T-cell (primary cell): ENCODE data around the gene SLC22A23. TPM values are rescaled to one million over a fixed set of nuclear protein-coding genes. Genes with fewer than 3 reads are reported as not detected.

Experiments
- ATAC-seq, 4 experiments: fragments of 200-7000 bp in 3 of 4; fragments of 150-1000 bp in 1 of 4; cut with Tn5 transposase; replicated peaks in 1 of 4; 1 replicate in 3 of 4; 2 replicates in 1 of 4; pipeline ENCODE4 v1.10.0; 2021; ENCODE audit warnings: moderate library complexity in 3 of 4, mild to moderate bottlenecking in 2 of 4, moderate number of reproducible peaks in 1 of 4
- CTCF ChIA-PET, 2 donors: fragments of 300-600 bp; sonication (Branson Sonifier 250); formaldehyde crosslinking; loops; one replicate each; lab custom pipeline; 2022; ENCODE audit warnings: antibody characterized with exemption in 2 of 2; lab: Charles Lee
- POLR2A ChIA-PET, 2 donors: fragments of 300-600 bp; sonication (Branson Sonifier 250); formaldehyde crosslinking; loops; one replicate each; lab custom pipeline; 2022; ENCODE audit warnings: antibody characterized with exemption in 2 of 2; lab: Charles Lee
- DNase-seq, 35 experiments: peaks; one replicate each; pipeline versions ENCODE4 v3.0.0 to v3.0.0-alpha.2; 2013 to 2023
- H3K27ac ChIP-seq: one replicate; pipeline ENCODE4 v1.5.1; 2013; ENCODE audit warnings: low read length
- H3K27me3 ChIP-seq, 2 experiments: replicated peaks in 1 of 2; 1 replicate in 1 of 2; 2 replicates in 1 of 2; pipeline versions ENCODE4 v1.6.1 to v1.7.0; 2013; ENCODE audit warnings: low read length in 1 of 2, mixed read lengths in 1 of 2; ENCODE audit not compliant: control insufficient read depth in 2 of 2, insufficient read depth in 2 of 2; ENCODE audit errors: extremely low read depth in 1 of 2
- H3K36me3 ChIP-seq, 2 donors: 1 replicate in 1 of 2; 2 replicates in 1 of 2; pipeline versions ENCODE4 v1.6.1 to v1.7.0; 2013; ENCODE audit warnings: low read length in 1 of 2; ENCODE audit not compliant: control insufficient read depth in 2 of 2, insufficient read depth in 1 of 2; ENCODE audit errors: extremely low read depth in 1 of 2
- H3K4me1 ChIP-seq, 2 experiments: 1 replicate in 1 of 2; 2 replicates in 1 of 2; pipeline versions ENCODE4 v1.6.1 to v1.7.0; 2013; ENCODE audit warnings: low read length in 2 of 2, mixed read lengths in 1 of 2; ENCODE audit not compliant: insufficient read depth in 2 of 2, control insufficient read depth in 1 of 2; ENCODE audit errors: extremely low read depth in 1 of 2
- H3K4me3 ChIP-seq, 2 donors: 1 replicate in 1 of 2; 2 replicates in 1 of 2; pipeline versions ENCODE4 v1.5.1 to v1.7.0; 2013; ENCODE audit warnings: mild to moderate bottlenecking in 2 of 2, low read length in 1 of 2, moderate library complexity in 1 of 2; ENCODE audit not compliant: control insufficient read depth in 1 of 2; ENCODE audit errors: extremely low read depth in 1 of 2
- H3K9me3 ChIP-seq: 2 replicates; pipeline ENCODE4 v1.7.0; 2013
- H3K27ac Mint-ChIP-seq, 2 donors: one replicate each; pipeline ENCODE4 v1.8.0; 2020 to 2021; ENCODE audit warnings: mild to moderate bottlenecking in 2 of 2, mixed read lengths in 2 of 2
- H3K27me3 Mint-ChIP-seq, 2 donors: one replicate each; pipeline ENCODE4 v1.8.0; 2021 to 2022; ENCODE audit warnings: mixed read lengths in 2 of 2
- H3K36me3 Mint-ChIP-seq: one replicate; pipeline ENCODE4 v1.8.0; 2021; ENCODE audit warnings: mixed read lengths
- H3K4me1 Mint-ChIP-seq, 3 donors: one replicate each; pipeline ENCODE4 v1.8.0; 2020 to 2022; ENCODE audit warnings: mixed read lengths in 3 of 3, mild to moderate bottlenecking in 1 of 3
- H3K4me3 Mint-ChIP-seq, 3 donors: one replicate each; pipeline ENCODE4 v1.8.0; 2020 to 2022; ENCODE audit warnings: mild to moderate bottlenecking in 3 of 3, mixed read lengths in 3 of 3, moderate library complexity in 3 of 3
- H3K9me3 Mint-ChIP-seq, 3 donors: one replicate each; pipeline ENCODE4 v1.8.0; 2020 to 2022; ENCODE audit warnings: mixed read lengths in 3 of 3
- WGBS: methylation state at CpG from one replicate; pipeline ENCODE4 v1.1.5; 2013; ENCODE audit warnings: missing lambda C conversion rate; ENCODE audit not compliant: insufficient coverage; 5-methylcytosine and 5-hydroxymethylcytosine counted together
- total RNA-seq, 35 experiments: library from RNA in 6 of 35; stranded (reverse) in 6 of 35; fragments of 120-200 nt in 1 of 35; gene quantifications; one replicate each; pipeline versions ENCODE4 v1.2.1 to v1.2.4 and lab custom pipeline; 2013 to 2026

The SLC22A23 gene
- total RNA-seq, 5 donors from 2014 or later (not counting 1 experiment from before 2014, with no cell fraction given), result 6.2 to 14.8 (median 12.1) TPM

DNA sequence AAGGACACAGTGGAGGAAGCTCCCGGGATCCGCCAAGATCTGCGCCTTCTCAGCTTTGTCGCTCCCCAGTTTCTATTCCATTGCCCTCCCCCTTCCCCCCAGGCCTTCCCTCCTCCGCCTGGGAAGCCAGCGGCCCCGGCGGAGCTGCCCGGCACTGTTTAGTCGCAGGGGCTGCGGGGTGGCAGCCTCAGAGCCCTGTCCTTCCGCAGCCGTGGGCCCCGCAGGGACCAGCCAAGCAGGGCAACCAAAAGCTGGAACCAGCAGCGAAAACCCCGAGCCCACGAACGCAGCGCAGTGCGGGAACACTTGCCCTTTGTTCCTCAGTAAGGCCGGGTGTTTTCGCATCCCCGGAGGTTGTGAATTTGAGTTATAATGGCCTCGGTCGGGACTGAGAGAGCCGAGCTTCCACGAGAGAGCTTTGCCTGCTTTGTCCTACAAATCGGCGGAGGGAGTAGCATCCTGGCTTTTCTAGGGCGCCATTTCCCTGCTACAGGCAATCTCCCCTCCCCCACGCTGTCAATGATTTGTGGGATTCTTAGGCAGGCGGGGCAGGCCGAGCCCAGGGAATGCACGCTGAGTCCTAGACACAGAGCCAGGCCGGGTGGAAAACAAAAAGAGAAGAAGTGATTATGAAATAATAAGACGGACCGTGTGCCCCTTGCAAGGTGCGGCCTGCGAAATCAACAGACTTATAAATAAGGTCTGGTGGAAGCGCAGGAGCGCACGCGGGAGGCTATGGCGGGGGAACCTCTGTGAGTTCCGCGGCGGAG, 225.4 kb downstream of the SLC22A23 start:
- Mint-ChIP-seq H3K9me3 (no peaks in the 10 kb centered on the region), H3K36me3 (no peaks in the 10 kb centered on the region), H3K27me3 (peaks cover 78 to 88% of the 10 kb centered on the region in 2 donors), H3K4me3 (peak overlapping the region; percentile 36 to 77 (median 47)), H3K4me1 (peaks cover 50 to 55% (median 51%) of the 10 kb centered on the region in 3 donors), H3K27ac (no peak overlapping the region)
- Histone ChIP-seq H3K4me3 (peak overlapping the region in 1 of 2 donors; percentile 29), H3K36me3 (no peaks in the 10 kb centered on the region), H3K9me3 (no peaks in the 10 kb centered on the region), H3K4me1 (peaks cover 18 to 52% of the 10 kb centered on the region in 2 experiments), H3K27me3 (peaks cover 31 to 74% of the 10 kb centered on the region in 2 experiments), H3K27ac (no peak overlapping the region)
- CTCF ChIA-PET, result interaction anchor here in 1 of 2 donors (0.5 kb wide), 1 partner anchor 74 kb away, joined by 3 read pairs; the partner anchor contains the start of gene TUBB2A
- 9% methylated on average over 40 of the region's 47 CpGs for WGBS
- POLR2A ChIA-PET, result interaction anchor here in 1 of 2 donors (0.6 kb wide), 1 partner anchor 28 kb away, joined by 3 read pairs; no protein-coding TSS in a partner anchor
- peak in 1 of 4 experiments; percentile 10 for ATAC-seq
- peak in 1 of 35 experiments; percentile 30 for DNase-seq

DNA sequence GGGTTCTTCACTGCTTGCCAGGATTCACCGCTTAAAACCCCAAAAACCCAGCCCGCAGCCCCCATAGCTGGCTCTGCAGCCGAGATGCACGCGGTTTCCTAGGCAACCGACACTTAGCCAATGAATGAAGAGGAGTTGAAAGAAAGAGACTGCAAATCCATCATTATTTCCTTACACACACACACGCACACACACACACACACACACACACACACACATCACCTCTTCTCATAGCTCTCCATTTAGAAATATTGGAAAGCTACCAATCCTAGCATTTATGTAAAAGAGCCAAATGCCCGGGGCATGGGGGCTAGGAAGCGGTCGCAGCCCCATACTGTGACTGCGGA, 226.0 kb downstream of the SLC22A23 start:
- Mint-ChIP-seq H3K4me3 (peak overlapping the region in 2 of 3 donors; percentile 25 to 77), H3K27ac (no peak overlapping the region), H3K9me3 (no peaks in the 10 kb centered on the region), H3K36me3 (no peaks in the 10 kb centered on the region), H3K27me3 (peaks cover 78 to 88% of the 10 kb centered on the region in 2 donors), H3K4me1 (peaks cover 51 to 55% (median 54%) of the 10 kb centered on the region in 3 donors)
- ATAC-seq (no peak), DNase-seq (no peak)
- Histone ChIP-seq H3K36me3 (no peaks in the 10 kb centered on the region), H3K4me1 (peaks cover 18 to 52% of the 10 kb centered on the region in 2 experiments), H3K9me3 (no peaks in the 10 kb centered on the region), H3K27me3 (peaks cover 32 to 75% of the 10 kb centered on the region in 2 experiments), H3K27ac (no peak overlapping the region), H3K4me3 (peak overlapping the region in 1 of 2 donors; percentile 29)
- CTCF ChIA-PET, result interaction anchor here in 1 of 2 donors (0.5 kb wide), 1 partner anchor 74 kb away, joined by 3 read pairs; the partner anchor contains the start of gene TUBB2A
- POLR2A ChIA-PET, result no interaction called here
- 14% methylated on average over 4 of the region's 11 CpGs for WGBS

DNA sequence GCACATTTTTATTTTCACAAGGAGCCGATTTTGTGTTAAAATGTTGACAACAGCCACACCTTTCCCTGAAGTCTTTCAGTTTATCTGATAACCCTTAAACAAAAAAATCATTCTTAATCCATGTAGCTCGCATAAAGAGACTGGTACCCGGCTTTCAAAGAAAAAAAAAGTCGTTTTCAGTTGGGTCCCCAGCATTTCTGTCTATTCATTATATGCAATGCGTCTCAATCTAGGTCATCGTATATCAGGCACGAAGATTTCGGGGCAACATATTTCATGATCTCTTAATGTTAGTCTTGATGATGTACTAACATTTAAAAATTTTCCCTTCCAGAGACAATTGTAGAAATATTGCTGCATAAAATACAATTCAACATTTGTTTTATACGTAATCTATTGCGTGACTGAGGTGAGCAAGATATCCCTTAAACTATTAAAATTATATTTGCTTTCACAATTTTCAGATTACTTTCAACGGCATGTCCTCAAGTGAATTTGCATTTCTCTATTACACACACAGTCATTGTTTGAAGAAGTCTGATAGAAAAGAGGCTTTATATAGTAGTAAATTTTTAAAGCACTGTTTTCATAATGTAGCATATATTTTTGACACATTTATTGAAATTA, 226.5 kb downstream of the SLC22A23 start:
- WGBS, result 0% methylated on average over 1 of the region's 11 CpGs
- peaks cover 33 to 74% of the 10 kb centered on the region in 2 experiments for H3K27me3 ChIP-seq

DNA sequence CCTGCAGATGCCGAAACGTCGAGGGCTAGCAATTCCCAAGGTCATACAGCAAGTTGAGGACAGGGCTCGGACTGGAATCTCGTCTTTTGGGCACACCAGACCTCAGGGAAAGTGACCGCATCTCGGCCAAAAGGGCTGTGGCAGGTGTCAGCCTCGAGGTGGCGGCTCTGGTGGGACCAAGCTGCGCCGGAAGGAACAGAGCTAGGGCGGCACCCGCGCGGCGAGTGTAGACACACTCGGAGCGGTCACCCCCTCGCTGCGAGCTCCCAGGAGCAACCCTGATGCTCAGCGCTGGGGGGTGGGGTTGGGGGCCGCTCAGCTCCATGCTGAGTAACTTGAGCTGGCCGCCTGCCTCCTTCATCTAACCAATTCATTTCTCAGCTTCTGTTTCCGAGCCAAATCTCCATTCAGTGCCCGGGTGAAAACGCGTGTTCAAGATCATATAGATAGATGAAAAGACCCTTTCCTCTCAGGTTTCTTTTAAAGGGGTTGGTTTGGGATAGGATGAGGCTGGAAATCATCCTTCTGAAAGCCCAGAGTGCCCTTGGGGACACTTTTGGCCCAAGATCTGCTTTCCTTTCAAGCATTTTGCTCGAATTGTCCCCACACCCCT, 227.2 kb downstream of the SLC22A23 start:
- Mint-ChIP-seq H3K4me1 (peaks cover 51 to 55% (median 55%) of the 10 kb centered on the region in 3 donors), H3K36me3 (no peaks in the 10 kb centered on the region), H3K27me3 (peaks cover 71 to 81% of the 10 kb centered on the region in 2 donors), H3K9me3 (no peaks in the 10 kb centered on the region), H3K27ac (no peak overlapping the region), H3K4me3 (peak overlapping the region; percentile 75 to 81 (median 77))
- ChIA-PET POLR2A (interaction anchor here in 1 of 2 donors (0.6 kb wide), 1 partner anchor 230 kb away, joined by 3 read pairs; the partner anchor contains the start of gene NQO2), CTCF (interaction anchor here in 1 of 2 donors (0.6 to 0.7 kb wide), 2 partner anchors 22 to 105 kb away, joined by 3 read pairs; no protein-coding TSS in a partner anchor)
- H3K9me3 ChIP-seq, result no peaks in the 10 kb centered on the region
- H3K4me1 ChIP-seq, result peaks cover 18 to 52% of the 10 kb centered on the region in 2 experiments
- H3K4me3 ChIP-seq, result peak overlapping the region; percentile 37 to 62
- peak in 7 of 35 experiments; percentile 20 to 48 (median 30) for DNase-seq
- 6% methylated on average over 18 of the region's 28 CpGs for WGBS
- H3K36me3 ChIP-seq, result no peaks in the 10 kb centered on the region
- peak; percentile 39 to 59 (median 54) for ATAC-seq
- no peak overlapping the region for H3K27ac ChIP-seq
- peaks cover 33 to 67% of the 10 kb centered on the region in 2 experiments for H3K27me3 ChIP-seq

More for the DNA sequence above, 226.5 kb downstream of the SLC22A23 start:
- H3K4me3 ChIP-seq, result no peak overlapping the region
- H3K4me1 Mint-ChIP-seq, result peaks cover 51 to 55% (median 55%) of the 10 kb centered on the region in 3 donors
- ATAC-seq, result no peak
- peaks cover 18 to 52% of the 10 kb centered on the region in 2 experiments for H3K4me1 ChIP-seq
- no peak overlapping the region for H3K27ac ChIP-seq
- POLR2A ChIA-PET, result interaction anchor here in 1 of 2 donors (0.6 kb wide), 1 partner anchor 231 kb away, joined by 3 read pairs; the partner anchor contains the start of gene NQO2
- no peaks in the 10 kb centered on the region for H3K36me3 Mint-ChIP-seq
- CTCF ChIA-PET, result interaction anchor here in 1 of 2 donors (0.7 kb wide), 1 partner anchor 21 kb away, joined by 3 read pairs; no protein-coding TSS in a partner anchor
- H3K27me3 Mint-ChIP-seq, result peaks cover 75 to 86% of the 10 kb centered on the region in 2 donors
- peak overlapping the region in 1 of 3 donors; percentile 77 for H3K4me3 Mint-ChIP-seq
- no peak overlapping the region for H3K27ac Mint-ChIP-seq
- no peaks in the 10 kb centered on the region for H3K9me3 Mint-ChIP-seq
- no peaks in the 10 kb centered on the region for H3K9me3 ChIP-seq
- DNase-seq, result no peak
- no peaks in the 10 kb centered on the region for H3K36me3 ChIP-seq

DNA sequence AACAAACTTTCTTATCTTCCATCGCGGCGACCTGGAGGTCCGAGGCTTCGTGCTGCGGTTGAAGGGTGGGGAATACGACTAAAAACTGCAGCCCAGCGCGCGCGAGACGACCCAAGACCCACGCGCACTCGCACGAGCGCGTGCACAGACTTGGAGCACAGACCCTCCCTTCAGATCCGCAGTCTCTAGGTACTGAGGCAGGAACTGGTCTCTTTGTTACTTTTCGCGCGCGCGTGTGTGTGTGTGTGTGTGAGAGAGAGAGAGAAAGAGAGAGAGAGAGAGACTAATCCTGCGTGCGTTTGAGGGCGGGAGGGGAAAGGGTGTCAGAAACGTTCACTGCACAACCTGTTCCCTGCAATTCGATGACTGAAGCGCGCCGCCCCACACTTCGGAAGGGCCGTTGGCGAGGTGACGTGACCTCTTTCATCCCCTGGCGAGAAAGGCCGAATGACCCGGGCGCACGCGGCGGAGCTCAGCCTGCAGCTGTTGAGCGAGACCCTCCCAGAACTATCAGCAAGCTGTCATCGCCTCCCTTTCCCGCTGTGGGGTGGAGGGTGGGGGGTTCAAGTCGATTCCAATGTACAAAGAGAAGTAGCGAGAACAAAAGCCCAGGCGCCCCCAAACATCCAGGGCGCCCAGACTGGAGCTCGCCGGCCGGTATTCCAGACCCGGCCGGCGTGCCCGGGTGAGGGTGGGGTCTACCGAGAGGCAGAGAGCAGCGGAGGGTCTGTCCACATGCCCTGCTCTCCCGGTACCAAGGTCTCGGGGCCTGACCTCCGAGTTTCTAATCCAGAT, 227.9 kb downstream of the SLC22A23 start:
- peaks cover 18 to 52% of the 10 kb centered on the region in 2 experiments for H3K4me1 ChIP-seq
- ChIA-PET POLR2A (no interaction called here), CTCF (interaction anchor here in 1 of 2 donors (0.6 kb wide), 1 partner anchor 105 kb away, joined by 3 read pairs; no protein-coding TSS in a partner anchor)
- peaks cover 28 to 65% of the 10 kb centered on the region in 2 experiments for H3K27me3 ChIP-seq
- peak overlapping the region; percentile 37 to 62 for H3K4me3 ChIP-seq
- ATAC-seq (peak; percentile 24 to 60 (median 48)), DNase-seq (peak in 29 of 35 experiments; percentile 25 to 53 (median 45))
- peaks cover 69 to 79% of the 10 kb centered on the region in 2 donors for H3K27me3 Mint-ChIP-seq
- H3K36me3 ChIP-seq, result no peaks in the 10 kb centered on the region
- no peaks in the 10 kb centered on the region for H3K36me3 Mint-ChIP-seq
- H3K27ac ChIP-seq, result no peak overlapping the region
- peak overlapping the region; percentile 75 to 81 (median 77) for H3K4me3 Mint-ChIP-seq
- H3K4me1 Mint-ChIP-seq, result peaks cover 51 to 55% (median 55%) of the 10 kb centered on the region in 3 donors
- no peaks in the 10 kb centered on the region for H3K9me3 ChIP-seq
- peak overlapping the region in 1 of 2 donors; percentile 75 for H3K27ac Mint-ChIP-seq
- no peaks in the 10 kb centered on the region for H3K9me3 Mint-ChIP-seq
- 3% methylated on average over 34 of the region's 62 CpGs for WGBS
